Measurements from ENCODE around the gene ARMC3.

The ARMC3 gene

DNA sequence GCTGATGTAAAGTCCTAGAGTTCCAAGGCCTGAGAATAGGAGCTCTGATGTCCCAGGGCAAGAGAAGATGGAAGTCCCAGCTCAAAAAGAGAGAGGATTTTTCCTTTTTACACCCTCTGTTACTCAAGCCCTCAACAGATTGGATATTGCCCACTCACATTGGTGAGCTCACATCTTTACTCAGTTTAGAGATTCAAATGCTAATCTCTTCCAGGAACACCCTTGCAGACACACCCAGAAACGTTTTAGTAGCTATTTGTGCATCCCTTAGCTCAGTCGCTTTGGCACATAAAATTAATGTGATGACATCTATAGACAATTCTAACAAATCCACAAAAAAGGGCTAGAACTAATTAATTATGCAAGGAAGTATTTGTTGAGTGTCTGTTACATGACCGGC lies 27.1 kb downstream of the ARMC3 start:
- Histone ChIP-seq H3K27me3 (ENCODE audit: insufficient read depth, poor library complexity, severe bottlenecking) (no peaks in the 10 kb centered on the region), H3K4me3 (replicated peaks; ENCODE audit: insufficient read depth, low read length) (no peak overlapping the region), H3K27ac (replicated peaks) (no peak overlapping the region)
- DNase-seq (ENCODE audit: low read depth in 1 of 2, low spot score in 1 of 2) = no peak
- TF ChIP-seq, protein P1, sequence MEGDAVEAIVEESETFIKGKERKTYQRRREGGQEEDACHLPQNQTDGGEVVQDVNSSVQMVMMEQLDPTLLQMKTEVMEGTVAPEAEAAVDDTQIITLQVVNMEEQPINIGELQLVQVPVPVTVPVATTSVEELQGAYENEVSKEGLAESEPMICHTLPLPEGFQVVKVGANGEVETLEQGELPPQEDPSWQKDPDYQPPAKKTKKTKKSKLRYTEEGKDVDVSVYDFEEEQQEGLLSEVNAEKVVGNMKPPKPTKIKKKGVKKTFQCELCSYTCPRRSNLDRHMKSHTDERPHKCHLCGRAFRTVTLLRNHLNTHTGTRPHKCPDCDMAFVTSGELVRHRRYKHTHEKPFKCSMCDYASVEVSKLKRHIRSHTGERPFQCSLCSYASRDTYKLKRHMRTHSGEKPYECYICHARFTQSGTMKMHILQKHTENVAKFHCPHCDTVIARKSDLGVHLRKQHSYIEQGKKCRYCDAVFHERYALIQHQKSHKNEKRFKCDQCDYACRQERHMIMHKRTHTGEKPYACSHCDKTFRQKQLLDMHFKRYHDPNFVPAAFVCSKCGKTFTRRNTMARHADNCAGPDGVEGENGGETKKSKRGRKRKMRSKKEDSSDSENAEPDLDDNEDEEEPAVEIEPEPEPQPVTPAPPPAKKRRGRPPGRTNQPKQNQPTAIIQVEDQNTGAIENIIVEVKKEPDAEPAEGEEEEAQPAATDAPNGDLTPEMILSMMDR (IDR thresholded peaks at IDR 0.05; ENCODE audit: insufficient read depth, low read length) = no peak
- no peak for TF ChIP-seq GABPA (IDR thresholded peaks at IDR 0.05; ENCODE audit: low read depth)
- TF ChIP-seq, protein P2, sequence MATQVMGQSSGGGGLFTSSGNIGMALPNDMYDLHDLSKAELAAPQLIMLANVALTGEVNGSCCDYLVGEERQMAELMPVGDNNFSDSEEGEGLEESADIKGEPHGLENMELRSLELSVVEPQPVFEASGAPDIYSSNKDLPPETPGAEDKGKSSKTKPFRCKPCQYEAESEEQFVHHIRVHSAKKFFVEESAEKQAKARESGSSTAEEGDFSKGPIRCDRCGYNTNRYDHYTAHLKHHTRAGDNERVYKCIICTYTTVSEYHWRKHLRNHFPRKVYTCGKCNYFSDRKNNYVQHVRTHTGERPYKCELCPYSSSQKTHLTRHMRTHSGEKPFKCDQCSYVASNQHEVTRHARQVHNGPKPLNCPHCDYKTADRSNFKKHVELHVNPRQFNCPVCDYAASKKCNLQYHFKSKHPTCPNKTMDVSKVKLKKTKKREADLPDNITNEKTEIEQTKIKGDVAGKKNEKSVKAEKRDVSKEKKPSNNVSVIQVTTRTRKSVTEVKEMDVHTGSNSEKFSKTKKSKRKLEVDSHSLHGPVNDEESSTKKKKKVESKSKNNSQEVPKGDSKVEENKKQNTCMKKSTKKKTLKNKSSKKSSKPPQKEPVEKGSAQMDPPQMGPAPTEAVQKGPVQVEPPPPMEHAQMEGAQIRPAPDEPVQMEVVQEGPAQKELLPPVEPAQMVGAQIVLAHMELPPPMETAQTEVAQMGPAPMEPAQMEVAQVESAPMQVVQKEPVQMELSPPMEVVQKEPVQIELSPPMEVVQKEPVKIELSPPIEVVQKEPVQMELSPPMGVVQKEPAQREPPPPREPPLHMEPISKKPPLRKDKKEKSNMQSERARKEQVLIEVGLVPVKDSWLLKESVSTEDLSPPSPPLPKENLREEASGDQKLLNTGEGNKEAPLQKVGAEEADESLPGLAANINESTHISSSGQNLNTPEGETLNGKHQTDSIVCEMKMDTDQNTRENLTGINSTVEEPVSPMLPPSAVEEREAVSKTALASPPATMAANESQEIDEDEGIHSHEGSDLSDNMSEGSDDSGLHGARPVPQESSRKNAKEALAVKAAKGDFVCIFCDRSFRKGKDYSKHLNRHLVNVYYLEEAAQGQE (IDR thresholded peaks at IDR 0.05; ENCODE audit: insufficient replicate concordance, low read depth) = no peak
- TF ChIP-seq SPI1 (IDR thresholded peaks at IDR 0.05; ENCODE audit: borderline replicate concordance, low read depth) = no peak
- no peak for TF ChIP-seq POLR2AphosphoS5 (IDR thresholded peaks at IDR 0.05; ENCODE audit: low read depth)

DNA sequence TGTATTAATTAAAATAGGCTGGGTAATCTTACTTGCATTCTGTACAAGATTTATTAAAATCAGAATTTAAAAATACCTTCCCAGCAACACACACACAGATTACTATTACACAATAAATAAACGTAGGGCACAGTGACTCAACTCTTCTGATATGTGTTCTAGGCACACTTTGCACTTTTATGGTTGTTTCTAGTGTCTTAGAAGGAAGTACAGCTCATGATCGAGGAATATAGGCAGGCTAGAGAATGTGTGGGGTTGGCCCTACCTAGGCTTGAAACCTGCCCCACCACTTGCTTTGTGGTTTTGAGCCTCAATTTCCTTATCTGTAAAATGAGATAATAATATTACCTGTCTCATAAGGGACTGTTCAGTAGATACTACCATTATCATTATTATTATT lies 30.5 kb downstream of the ARMC3 start:
- H3K27ac ChIP-seq (replicated peaks) = no peak overlapping the region
- DNase-seq (ENCODE audit: low read depth in 1 of 2, low spot score in 1 of 2) = no peak
- no peak overlapping the region for H3K4me3 ChIP-seq (replicated peaks; ENCODE audit: insufficient read depth, low read length)
- H3K27me3 ChIP-seq (ENCODE audit: insufficient read depth, poor library complexity, severe bottlenecking) = no peaks in the 10 kb centered on the region
- TF ChIP-seq POLR2AphosphoS5 (IDR thresholded peaks at IDR 0.05; ENCODE audit: low read depth) (no peak), GABPA (IDR thresholded peaks at IDR 0.05; ENCODE audit: low read depth) (no peak), SPI1 (IDR thresholded peaks at IDR 0.05; ENCODE audit: borderline replicate concordance, low read depth) (no peak)
- TF ChIP-seq, protein P2 (IDR thresholded peaks at IDR 0.05; ENCODE audit: insufficient replicate concordance, low read depth) = no peak
- TF ChIP-seq, protein P1 (IDR thresholded peaks at IDR 0.05; ENCODE audit: insufficient read depth, low read length) = no peak

DNA sequence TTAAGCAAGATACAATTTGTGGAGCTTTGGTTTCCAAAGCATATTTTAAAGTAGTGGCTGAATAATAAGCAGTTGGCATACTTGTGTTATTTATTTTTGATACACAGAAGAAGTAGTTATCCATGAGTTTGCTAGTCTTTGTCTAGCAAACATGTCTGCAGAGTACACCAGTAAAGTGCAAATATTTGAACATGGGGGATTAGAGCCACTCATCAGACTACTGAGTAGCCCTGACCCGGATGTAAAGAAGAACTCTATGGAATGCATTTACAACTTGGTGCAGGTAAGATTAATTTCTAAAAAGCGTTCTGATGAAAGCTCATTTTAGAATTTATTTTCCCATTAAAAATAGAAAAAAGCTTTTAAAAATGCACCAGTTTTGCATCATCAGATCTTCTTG lies 31.4 kb downstream of the ARMC3 start:
- no peak for DNase-seq (ENCODE audit: low read depth in 1 of 2, low spot score in 1 of 2)
- H3K27me3 ChIP-seq (ENCODE audit: insufficient read depth, poor library complexity, severe bottlenecking) = no peaks in the 10 kb centered on the region
- no peak overlapping the region for H3K4me3 ChIP-seq (replicated peaks; ENCODE audit: insufficient read depth, low read length)
- no peak overlapping the region for H3K27ac ChIP-seq (replicated peaks)
- TF ChIP-seq, protein P1 (IDR thresholded peaks at IDR 0.05; ENCODE audit: insufficient read depth, low read length) = no peak
- TF ChIP-seq SPI1 (IDR thresholded peaks at IDR 0.05; ENCODE audit: borderline replicate concordance, low read depth) (no peak), POLR2AphosphoS5 (IDR thresholded peaks at IDR 0.05; ENCODE audit: low read depth) (no peak), GABPA (IDR thresholded peaks at IDR 0.05; ENCODE audit: low read depth) (no peak)
- TF ChIP-seq, protein P2 (IDR thresholded peaks at IDR 0.05; ENCODE audit: insufficient replicate concordance, low read depth) = no peak

Data from HL-60 (cell line).